Trophoblast cell (in vitro differentiated cells and primary cell): ENCODE measurements around the gene C3orf33.
"Not testable (repeated sequence)": the region's sequence is repeated elsewhere in the genome, so short reads cannot be mapped to it uniquely, and the experiment has no call there.

ENCODE experiments used
- DNase-seq, 2 donors: peaks; one replicate each; pipeline ENCODE4 v3.0.0-alpha.2; 2016
- H2AFZ ChIP-seq: 2 replicates; pipeline ENCODE4 v1.6.1; 2013; ENCODE audit warnings: low read length, moderate library complexity, mild to moderate bottlenecking; ENCODE audit not compliant: insufficient read depth, poor library complexity
- H2AK5ac ChIP-seq: 2 replicates; pipeline ENCODE4 v1.6.1; 2013; ENCODE audit warnings: mild to moderate bottlenecking, low read length
- H2BK120ac ChIP-seq: 2 replicates; pipeline ENCODE4 v1.6.1; 2013; ENCODE audit warnings: low read length, mild to moderate bottlenecking, moderate library complexity; ENCODE audit not compliant: insufficient read depth, poor library complexity
- H2BK12ac ChIP-seq: 2 replicates; pipeline ENCODE4 v1.6.1; 2013; ENCODE audit warnings: mild to moderate bottlenecking, low read length, moderate library complexity
- H2BK5ac ChIP-seq: 2 replicates; pipeline ENCODE4 v1.6.1; 2013; ENCODE audit warnings: low read length, low read depth, moderate library complexity, mild to moderate bottlenecking; ENCODE audit not compliant: poor library complexity
- H3K14ac ChIP-seq: 2 replicates; pipeline ENCODE4 v1.6.1; 2013; ENCODE audit warnings: mild to moderate bottlenecking, low read length
- H3K18ac ChIP-seq: 2 replicates; pipeline ENCODE4 v1.6.1; 2013; ENCODE audit warnings: mild to moderate bottlenecking, low read length
- H3K23ac ChIP-seq: 2 replicates; pipeline ENCODE4 v1.6.1; 2013; ENCODE audit warnings: low read length
- H3K27ac ChIP-seq: 2 replicates; pipeline ENCODE4 v1.5.1; 2013; ENCODE audit warnings: low read depth, mild to moderate bottlenecking, inconsistent platforms, low read length, moderate library complexity
- H3K27me3 ChIP-seq: 2 replicates; pipeline ENCODE4 v1.6.1; 2013; ENCODE audit warnings: inconsistent platforms, mild to moderate bottlenecking, low read length, moderate library complexity; ENCODE audit not compliant: insufficient read depth
- H3K36me3 ChIP-seq, 2 experiments: 1 replicate in 1 of 2; 2 replicates in 1 of 2; pipeline ENCODE4 v1.6.1; 2013; ENCODE audit warnings: low read length in 2 of 2, mild to moderate bottlenecking in 2 of 2, moderate library complexity in 1 of 2; ENCODE audit not compliant: insufficient read depth in 2 of 2, control insufficient read depth in 1 of 2
- H3K4ac ChIP-seq: 2 replicates; pipeline ENCODE4 v1.6.1; 2013; ENCODE audit warnings: low read depth, mild to moderate bottlenecking, low read length, moderate library complexity
- H3K4me1 ChIP-seq, 2 experiments: 1 replicate in 1 of 2; 2 replicates in 1 of 2; pipeline ENCODE4 v1.6.1; 2013; ENCODE audit warnings: low read length in 2 of 2, mild to moderate bottlenecking in 2 of 2, moderate library complexity in 1 of 2; ENCODE audit not compliant: insufficient read depth in 2 of 2, control insufficient read depth in 1 of 2
- H3K4me2 ChIP-seq: 2 replicates; pipeline ENCODE4 v1.6.1; 2013; ENCODE audit warnings: inconsistent platforms, mild to moderate bottlenecking, low read length, moderate library complexity
- H3K4me3 ChIP-seq: 2 replicates; pipeline ENCODE4 v1.5.1; 2013; ENCODE audit warnings: mild to moderate bottlenecking, low read depth, low read length, inconsistent platforms
- H3K79me1 ChIP-seq: one replicate; pipeline ENCODE4 v1.6.1; 2013; ENCODE audit warnings: low read length
- H3K79me2 ChIP-seq: 2 replicates; pipeline ENCODE4 v1.6.1; 2013; ENCODE audit warnings: low read length, mild to moderate bottlenecking; ENCODE audit not compliant: control insufficient read depth, insufficient read depth, poor library complexity
- H3K9ac ChIP-seq: 2 replicates; pipeline ENCODE4 v1.6.1; 2013; ENCODE audit warnings: mild to moderate bottlenecking, low read length
- H3K9me3 ChIP-seq: 2 replicates; pipeline ENCODE4 v1.6.1; 2013; ENCODE audit warnings: low read depth, mild to moderate bottlenecking, control low read depth, inconsistent platforms, low read length; ENCODE audit not compliant: insufficient read depth
- H4K12ac ChIP-seq: 2 replicates; pipeline ENCODE4 v1.6.1; 2013; ENCODE audit warnings: low read depth, mild to moderate bottlenecking, low read length, moderate library complexity
- H4K8ac ChIP-seq: 2 replicates; pipeline ENCODE4 v1.6.1; 2013; ENCODE audit warnings: low read depth, mild to moderate bottlenecking, low read length, moderate library complexity
- H4K91ac ChIP-seq: one replicate; pipeline ENCODE4 v1.6.1; 2013; ENCODE audit warnings: low read depth, mild to moderate bottlenecking, low read length, moderate library complexity
- WGBS: extraction: QIAGEN DNeasy Blood & Tissue Kit; methylation state at CpG from one replicate; pipeline ENCODE4 v1.1.7; 2013; ENCODE audit warnings: missing lambda C conversion rate; ENCODE audit not compliant: insufficient read length, insufficient coverage; ENCODE audit errors: extremely low coverage; 5-methylcytosine and 5-hydroxymethylcytosine counted together

The C3orf33 gene

DNA sequence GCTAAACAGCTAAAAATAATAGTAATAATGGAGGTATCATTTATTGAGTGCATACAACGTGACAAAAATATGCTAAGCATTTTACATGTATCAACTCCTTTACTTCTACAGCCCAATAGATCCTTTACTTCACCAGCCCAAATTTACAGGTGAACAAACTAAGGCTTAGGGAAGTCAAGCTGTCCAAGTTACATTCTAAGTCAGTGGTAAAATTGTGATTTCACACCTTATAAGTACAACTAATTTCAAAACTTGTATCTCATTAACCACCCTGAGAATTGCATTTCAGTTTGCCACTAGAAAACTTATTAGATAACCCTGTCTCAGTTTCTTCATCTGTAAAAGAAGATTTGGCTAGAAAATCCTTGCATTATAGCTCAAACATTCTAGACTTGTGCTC lies 37.5 kb upstream of the C3orf33 start:
- no peak overlapping the region for H3K9ac ChIP-seq
- peaks cover 0 to 3% of the 10 kb centered on the region in 2 experiments for H3K36me3 ChIP-seq
- H3K27ac ChIP-seq: no peak overlapping the region
- H3K4me3 ChIP-seq: no peak overlapping the region
- no peak overlapping the region for H3K14ac ChIP-seq
- no peak overlapping the region for H3K23ac ChIP-seq
- H2BK5ac ChIP-seq: no peak overlapping the region
- H2BK120ac ChIP-seq: no peak overlapping the region
- H3K4me2 ChIP-seq: no peak overlapping the region
- no peak overlapping the region for H2AFZ ChIP-seq
- H4K12ac ChIP-seq: no peak overlapping the region
- no CpG with 5 or more reads among the region's 1 CpG for WGBS
- no peaks in the 10 kb centered on the region for H3K9me3 ChIP-seq
- H3K4me1 ChIP-seq: no peaks in the 10 kb centered on the region
- no peak overlapping the region for H4K91ac ChIP-seq
- no peak overlapping the region for H4K8ac ChIP-seq
- no peak overlapping the region for H3K4ac ChIP-seq
- H2BK12ac ChIP-seq: no peak overlapping the region
- no peaks in the 10 kb centered on the region for H3K27me3 ChIP-seq
- no peaks in the 10 kb centered on the region for H3K79me1 ChIP-seq
- H2AK5ac ChIP-seq: no peak overlapping the region
- no peaks in the 10 kb centered on the region for H3K79me2 ChIP-seq
- DNase-seq: no peak
- H3K18ac ChIP-seq: no peak overlapping the region

- no CpG with 5 or more reads among the region's 9 CpGs for WGBS
- H2BK5ac ChIP-seq: no peak overlapping the region
- no peak overlapping the region for H4K8ac ChIP-seq
- H3K79me2 ChIP-seq: no peaks in the 10 kb centered on the region
- H3K4ac ChIP-seq: no peak overlapping the region
- no peak overlapping the region for H3K4me2 ChIP-seq
- H3K23ac ChIP-seq: no peak overlapping the region
- no peak overlapping the region for H3K18ac ChIP-seq
- DNase-seq: no peak
- no peak overlapping the region for H3K14ac ChIP-seq
- peaks cover 1 to 4% of the 10 kb centered on the region in 2 experiments for H3K36me3 ChIP-seq
- H4K12ac ChIP-seq: no peak overlapping the region
- no peaks in the 10 kb centered on the region for H3K27me3 ChIP-seq
- H2BK120ac ChIP-seq: no peak overlapping the region
- H2AK5ac ChIP-seq: no peak overlapping the region
- H2AFZ ChIP-seq: no peak overlapping the region
- no peaks in the 10 kb centered on the region for H3K9me3 ChIP-seq
- H3K27ac ChIP-seq: no peak overlapping the region
- no peak overlapping the region for H2BK12ac ChIP-seq
- no peak overlapping the region for H4K91ac ChIP-seq
- H3K79me1 ChIP-seq: no peaks in the 10 kb centered on the region
- no peaks in the 10 kb centered on the region for H3K4me1 ChIP-seq
- no peak overlapping the region for H3K9ac ChIP-seq
- no peak overlapping the region for H3K4me3 ChIP-seq
Measured at GRCh38 chr3:155835341-155836071, 29.4 kb upstream of the C3orf33 start.

DNA sequence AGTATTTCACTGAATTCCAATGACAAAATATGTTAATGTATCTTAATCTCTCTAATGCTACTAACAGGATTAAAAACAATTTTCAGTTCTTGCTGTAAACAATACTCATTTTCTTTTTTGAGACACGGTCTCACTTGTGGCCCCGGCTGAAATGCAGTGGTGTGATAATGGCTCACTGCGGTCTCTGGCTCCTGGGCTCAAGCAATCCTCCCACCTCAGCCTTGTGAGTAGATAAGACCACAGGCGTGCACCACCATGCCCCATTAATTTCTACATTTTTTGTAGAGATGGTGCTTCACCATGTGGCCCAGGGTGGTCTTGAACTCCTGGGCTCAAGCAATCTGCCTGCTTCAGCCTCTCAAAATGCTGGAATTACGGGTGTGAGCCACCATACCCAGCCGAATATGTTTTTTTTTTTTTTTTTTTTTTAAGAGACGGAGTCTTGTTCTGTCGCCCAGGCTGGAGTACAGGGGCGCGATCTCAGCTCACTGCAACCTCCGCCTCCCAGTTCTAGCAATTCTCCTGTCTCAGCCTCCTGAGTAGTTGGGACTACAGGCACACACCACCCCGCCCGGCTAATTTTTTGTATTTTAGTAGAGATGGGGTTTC lies 22.5 kb upstream of the C3orf33 start:
- H3K79me2 ChIP-seq, H3K4me2 ChIP-seq, H3K9me3 ChIP-seq, H3K23ac ChIP-seq, H4K8ac ChIP-seq, H2AFZ ChIP-seq, H3K14ac ChIP-seq, H3K36me3 ChIP-seq, DNase-seq, H2BK120ac ChIP-seq, H3K18ac ChIP-seq, H4K12ac ChIP-seq, H2BK5ac ChIP-seq, H3K4ac ChIP-seq, H2AK5ac ChIP-seq, H3K4me3 ChIP-seq, H3K27me3 ChIP-seq, H3K9ac ChIP-seq, H3K79me1 ChIP-seq, H3K4me1 ChIP-seq, H4K91ac ChIP-seq, H2BK12ac ChIP-seq, H3K27ac ChIP-seq: not testable (repeated sequence)
- no CpG with 5 or more reads among the region's 13 CpGs for WGBS

- Histone ChIP-seq H3K27me3 (no peaks in the 10 kb centered on the region), H3K4ac (no peak overlapping the region), H3K36me3 (no peaks in the 10 kb centered on the region), H3K79me2 (no peaks in the 10 kb centered on the region), H4K12ac (no peak overlapping the region), H3K79me1 (no peaks in the 10 kb centered on the region), H2AFZ (no peak overlapping the region), H3K18ac (no peak overlapping the region), H2BK12ac (no peak overlapping the region), H4K8ac (no peak overlapping the region), H4K91ac (no peak overlapping the region), H3K9me3 (no peaks in the 10 kb centered on the region), H3K4me2 (no peak overlapping the region), H3K14ac (no peak overlapping the region), H3K9ac (no peak overlapping the region), H2BK5ac (no peak overlapping the region), H3K27ac (no peak overlapping the region), H3K4me1 (no peaks in the 10 kb centered on the region), H3K4me3 (no peak overlapping the region), H2AK5ac (no peak overlapping the region), H2BK120ac (no peak overlapping the region), H3K23ac (no peak overlapping the region)
- DNase-seq: no peak
Measured at GRCh38 chr3:155815030-155815545, 9.0 kb upstream of the C3orf33 start.
